Medulla oblongata (tissue), 1 donor: ENCODE data around the gene MLX.
"Not testable (repeated sequence)": the region's sequence is repeated elsewhere in the genome, so short reads cannot be mapped to it uniquely, and the experiment has no call there.

Source experiments
- DNase-seq: peaks from one replicate; pipeline ENCODE4 v3.0.0-alpha.2; 2015; ENCODE audit errors: extremely low spot score

MLX gene

GRCh38 chr17:42555122-42555622, 11.7 kb upstream of the MLX start:
- DNase-seq, result no peak

- not testable (repeated sequence) for DNase-seq
These were observed 10.8 kb upstream of the MLX start for GRCh38 chr17:42555961-42556617.

- DNase-seq, result no peak
These were observed 7.8 kb upstream of the MLX start for GRCh38 chr17:42559075-42559474.

- no peak for DNase-seq
These were observed 6.7 kb upstream of the MLX start for GRCh38 chr17:42560246-42560645.

- DNase-seq, result peak; percentile 98
These were observed 5.0 kb upstream of the MLX start, which contains the start of gene COASY for GRCh38 chr17:42561897-42562387. Gene COASY (plus strand): TSS chr17:42562148. CDS start chr17:42562623, 475 bp downstream.

- DNase-seq, result no peak
These were observed 4.3 kb upstream of the MLX start for GRCh38 chr17:42562388-42563142.

GRCh38 chr17:42563143-42563509, 3.8 kb upstream of the MLX start:
- DNase-seq, result no peak

- no peak for DNase-seq
These were observed 3.4 kb upstream of the MLX start for GRCh38 chr17:42563543-42563942.

- no peak for DNase-seq
These were observed 3.0 kb upstream of the MLX start for GRCh38 chr17:42563950-42564349.

- DNase-seq, result no peak
These were observed 1.9 kb upstream of the MLX start for GRCh38 chr17:42564815-42565522.

GRCh38 chr17:42565523-42566214, 1.2 kb upstream of the MLX start:
- DNase-seq, result no peak

GRCh38 chr17:42566215-42566882, 551 bp upstream of the MLX start:
- no peak for DNase-seq

GRCh38 chr17:42568341-42569111, 1.6 kb downstream of the MLX start:
- DNase-seq, result no peak

GRCh38 chr17:42571435-42572225, 4.7 kb downstream of the MLX start:
- no peak for DNase-seq

GRCh38 chr17:42573095-42573494, 6.2 kb downstream of the MLX start:
- no peak for DNase-seq

GRCh38 chr17:42574463-42574862, 7.6 kb downstream of the MLX start:
- DNase-seq, result no peak

- no peak for DNase-seq
These were observed 10.2 kb downstream of the MLX start for GRCh38 chr17:42577140-42577531.

GRCh38 chr17:42577532-42578281, 10.8 kb downstream of the MLX start, which contains the start of gene PSMC3IP:
Gene PSMC3IP (minus strand): TSS chr17:42577729. CDS start chr17:42577686, 43 bp downstream.
- DNase-seq, result peak; percentile 96
